Subcutaneous adipose tissue (tissue), 4 donors: Measurements from ENCODE around the gene IQGAP2. TPM values are rescaled to one million over a fixed set of nuclear protein-coding genes. Genes with fewer than 3 reads are reported as not detected.

Experiments
- total RNA-seq, 4 donors: library from RNA; depleted of rRNA; stranded (reverse); fragments of >200 nt; gene quantifications; one replicate each; pipeline ENCODE4 v1.1.0, GENCODE V29; 2016
- TF ChIP-seq, protein P1 (sequence below): fragments of 450-650 bp; IDR thresholded peaks from one replicate; pipeline ENCODE4 v1.5.1; 2016; ENCODE audit warnings: low read depth, mild to moderate bottlenecking, control low read depth, antibody characterized with exemption, moderate library complexity

The IQGAP2 gene
- total RNA-seq, 4 donors from 2014 or later: 16.8 to 119 (median 57.0) TPM

DNA sequence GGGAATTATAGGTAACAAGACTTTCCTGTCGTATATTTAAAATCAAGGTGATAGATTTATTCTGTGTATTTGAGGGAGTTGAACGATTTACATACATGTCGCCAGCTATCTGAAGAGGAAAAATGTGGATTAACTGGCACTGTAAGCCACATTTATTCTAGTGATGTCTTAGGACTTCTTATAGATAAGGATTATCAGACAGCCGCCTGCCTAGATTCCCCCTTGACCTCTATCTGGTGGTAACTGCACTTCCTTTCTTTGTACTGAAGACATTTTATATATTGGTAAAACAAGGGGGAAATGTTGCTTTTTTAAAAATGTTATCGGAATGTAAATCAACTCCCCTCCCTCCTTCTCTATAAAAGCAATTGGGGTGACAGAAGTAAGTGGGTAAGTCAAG is 259.4 kb downstream of the IQGAP2 start:
- TF ChIP-seq, protein P1, sequence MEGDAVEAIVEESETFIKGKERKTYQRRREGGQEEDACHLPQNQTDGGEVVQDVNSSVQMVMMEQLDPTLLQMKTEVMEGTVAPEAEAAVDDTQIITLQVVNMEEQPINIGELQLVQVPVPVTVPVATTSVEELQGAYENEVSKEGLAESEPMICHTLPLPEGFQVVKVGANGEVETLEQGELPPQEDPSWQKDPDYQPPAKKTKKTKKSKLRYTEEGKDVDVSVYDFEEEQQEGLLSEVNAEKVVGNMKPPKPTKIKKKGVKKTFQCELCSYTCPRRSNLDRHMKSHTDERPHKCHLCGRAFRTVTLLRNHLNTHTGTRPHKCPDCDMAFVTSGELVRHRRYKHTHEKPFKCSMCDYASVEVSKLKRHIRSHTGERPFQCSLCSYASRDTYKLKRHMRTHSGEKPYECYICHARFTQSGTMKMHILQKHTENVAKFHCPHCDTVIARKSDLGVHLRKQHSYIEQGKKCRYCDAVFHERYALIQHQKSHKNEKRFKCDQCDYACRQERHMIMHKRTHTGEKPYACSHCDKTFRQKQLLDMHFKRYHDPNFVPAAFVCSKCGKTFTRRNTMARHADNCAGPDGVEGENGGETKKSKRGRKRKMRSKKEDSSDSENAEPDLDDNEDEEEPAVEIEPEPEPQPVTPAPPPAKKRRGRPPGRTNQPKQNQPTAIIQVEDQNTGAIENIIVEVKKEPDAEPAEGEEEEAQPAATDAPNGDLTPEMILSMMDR: no peak

DNA sequence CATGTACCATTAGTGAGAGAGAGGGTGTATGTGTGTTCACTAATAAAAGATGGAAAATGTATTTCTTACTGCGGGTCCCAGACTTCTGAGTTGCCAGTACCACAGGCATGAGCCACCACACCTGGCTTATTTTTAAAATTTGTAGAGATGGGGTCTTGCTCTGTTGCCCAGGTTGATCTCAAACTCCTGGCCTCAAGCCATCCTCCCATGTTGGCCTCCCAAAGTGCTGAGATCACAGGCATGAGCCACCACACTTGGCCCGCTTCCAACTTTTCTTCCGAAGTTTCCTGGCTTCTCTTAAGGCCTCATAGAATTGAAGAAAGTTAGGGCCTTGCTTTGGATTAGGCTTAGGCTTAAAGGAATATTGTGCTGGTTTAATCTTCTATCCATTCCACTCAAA is 260.5 kb downstream of the IQGAP2 start:
- TF ChIP-seq, protein P1: no peak

DNA sequence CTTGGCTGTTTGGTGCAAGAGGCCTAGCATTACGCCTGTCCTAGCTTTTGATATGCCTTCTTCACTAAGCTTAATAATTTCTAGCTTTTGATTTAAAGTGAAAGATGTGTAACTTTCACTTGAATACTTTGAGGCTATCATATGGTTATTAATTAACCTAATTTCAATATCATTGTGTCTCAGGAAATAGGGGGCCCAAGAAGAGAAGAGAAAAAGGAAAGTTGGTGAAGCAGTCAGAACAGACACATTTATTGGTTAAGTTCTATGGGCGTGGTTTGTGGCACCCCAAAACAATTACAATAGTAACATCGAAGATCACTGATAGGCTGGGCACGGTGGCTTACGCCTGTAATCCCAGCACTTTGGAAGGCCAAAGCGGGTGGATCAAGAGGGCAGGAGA is 261.0 kb downstream of the IQGAP2 start:
- TF ChIP-seq, protein P1: no peak

DNA sequence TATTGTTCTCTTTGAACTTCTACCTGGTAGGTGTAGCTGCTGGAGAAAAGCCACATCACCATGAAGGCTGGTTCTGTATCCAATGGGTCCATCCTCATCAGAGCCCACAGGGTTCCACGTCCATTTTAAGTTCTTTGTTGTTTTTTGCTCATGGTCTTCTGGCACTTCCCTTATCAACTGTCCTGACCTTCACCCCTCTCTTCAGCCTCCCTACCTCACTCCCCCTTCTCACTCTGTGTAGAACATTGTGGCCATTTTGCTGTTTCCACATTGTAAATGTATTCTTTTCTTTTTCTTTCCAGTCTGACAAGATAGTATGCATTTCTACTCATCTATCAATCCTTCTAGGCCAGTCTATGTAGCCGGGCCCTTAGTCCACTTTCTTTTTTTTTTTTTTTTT is 264.4 kb downstream of the IQGAP2 start:
- TF ChIP-seq, protein P1: no peak

DNA sequence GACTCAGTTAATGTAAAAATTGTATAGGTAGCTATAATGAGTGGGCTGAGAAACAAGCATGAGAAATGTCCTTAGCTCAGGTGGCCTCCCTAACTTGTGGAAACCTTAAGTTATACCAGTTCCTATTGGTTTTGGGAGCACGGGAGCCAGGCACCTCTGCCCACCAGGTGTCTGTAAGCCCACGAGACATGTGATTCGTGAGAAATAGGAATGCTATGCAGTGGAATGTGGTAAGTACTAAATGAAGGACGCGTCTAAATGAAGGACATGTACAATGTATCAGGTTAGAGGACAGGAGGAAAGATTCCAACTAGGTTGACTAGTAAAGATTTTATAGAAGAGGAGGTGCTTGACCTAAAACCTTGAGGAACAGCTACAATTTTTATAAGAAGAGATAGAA is 266.2 kb downstream of the IQGAP2 start:
- TF ChIP-seq, protein P1: no peak

DNA sequence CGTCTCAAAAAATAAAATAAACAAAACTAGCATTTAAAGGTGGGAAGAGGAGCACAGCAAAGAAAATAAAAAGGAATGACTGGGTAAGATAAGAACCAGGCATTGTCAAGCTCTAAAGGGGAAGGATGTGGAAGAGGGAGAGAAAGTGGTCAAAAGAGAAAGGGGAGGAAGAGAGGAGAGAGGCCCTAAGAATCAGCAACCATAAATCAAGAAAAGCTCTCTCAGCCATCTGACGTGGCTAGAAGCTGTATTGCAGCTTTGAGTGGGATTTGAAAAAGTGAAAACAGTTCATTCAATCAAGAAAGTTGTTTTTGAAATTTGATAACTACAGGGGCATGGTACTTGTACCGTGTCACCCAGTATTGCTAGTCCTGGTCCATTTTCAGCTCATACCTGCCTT is 267.4 kb downstream of the IQGAP2 start:
- TF ChIP-seq, protein P1: no peak

DNA sequence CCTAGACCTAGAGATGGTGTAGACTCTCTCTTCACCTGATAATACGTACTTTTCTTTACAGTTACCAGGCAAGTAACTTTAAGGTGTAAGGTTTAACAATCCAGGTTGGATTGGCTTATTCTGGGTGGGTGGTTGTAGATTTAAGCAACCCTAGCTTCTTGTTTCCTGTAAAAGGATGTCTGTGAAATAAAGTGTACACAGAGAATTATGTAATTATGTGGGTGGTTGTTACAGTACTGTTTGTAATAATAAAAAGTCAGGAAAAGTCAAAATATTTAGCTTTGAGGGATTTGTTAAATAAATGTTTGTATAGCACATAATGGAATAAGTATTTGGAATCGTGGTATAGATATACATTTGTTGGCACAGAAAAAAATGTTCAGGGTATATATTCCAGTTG is 269.2 kb downstream of the IQGAP2 start:
- TF ChIP-seq, protein P1: no peak
